Erythroblast (primary cell): ENCODE results near the gene ZNF230.

Source experiments
- DNase-seq, 2 experiments: peaks; one replicate each; lab custom pipeline; 2025; lab: John Stamatoyannopoulos, UW
- GATA1 ChIP-seq: IDR thresholded peaks from 2 replicates; pipeline ENCODE4 v1.6.1; 2011; ENCODE audit warnings: low read depth, mild to moderate bottlenecking, control low read depth, low read length, moderate library complexity
- POLR2A ChIP-seq: IDR thresholded peaks from 2 replicates; pipeline ENCODE4 v1.6.1; 2011; ENCODE audit warnings: mild to moderate bottlenecking, low read length

The ZNF230 gene

GRCh38 chr19:44002566-44003460 lies at the start of gene ZNF230:
TSS of gene ZNF230 (plus strand) at chr19:44002957. CDS start at chr19:44007079, 4,122 bp downstream.
- TF ChIP-seq POLR2A (peak; percentile 79), GATA1 (no peak)
- DNase-seq = peak; percentile 96 to 97

- DNase-seq = no peak
- TF ChIP-seq GATA1 (no peak), POLR2A (no peak)
Observed at GRCh38 chr19:43956827-43957226, 45.9 kb upstream of the ZNF230 start.

DNA sequence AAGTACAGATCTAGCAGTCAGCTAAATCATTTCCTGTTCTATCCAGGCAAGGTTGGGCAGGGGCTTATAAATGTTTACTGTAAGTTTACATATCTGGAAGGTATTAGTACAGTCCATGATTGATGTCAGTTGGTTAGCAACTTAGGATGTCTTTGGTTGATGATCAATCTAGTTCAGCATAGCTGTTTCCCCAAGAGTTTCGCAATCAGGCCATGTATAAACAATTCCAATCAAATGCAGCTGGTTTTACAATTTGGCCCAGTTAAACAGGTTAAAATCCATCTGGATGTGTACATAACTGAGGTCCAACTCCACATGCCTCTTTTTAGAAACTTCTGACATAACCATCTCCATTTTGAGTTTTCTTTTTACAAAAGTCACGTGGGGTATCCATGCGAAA lies 44.9 kb upstream of the ZNF230 start:
- DNase-seq = no peak
- TF ChIP-seq POLR2A (no peak), GATA1 (no peak)

DNA sequence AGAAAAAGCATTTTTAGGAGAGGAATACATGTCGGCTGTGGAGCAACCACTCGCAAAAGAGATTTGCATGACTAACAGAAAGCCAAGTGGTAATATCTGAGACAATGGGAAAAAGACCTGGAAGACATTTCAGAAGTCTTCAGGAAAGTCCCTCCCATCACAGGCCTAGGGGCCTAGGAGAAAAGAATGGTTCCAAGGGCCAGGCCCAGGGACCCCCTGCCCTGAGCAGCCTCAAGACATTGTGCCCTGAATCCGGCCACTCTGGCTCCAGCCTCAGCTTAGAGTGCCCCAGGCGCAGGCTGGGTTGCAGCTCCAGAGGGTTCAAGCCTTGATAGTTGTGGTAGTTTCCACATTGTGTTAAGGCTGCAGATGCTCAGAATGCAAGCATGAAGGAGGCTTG lies 42.3 kb upstream of the ZNF230 start:
- TF ChIP-seq GATA1 (no peak), POLR2A (no peak)
- no peak for DNase-seq

DNA sequence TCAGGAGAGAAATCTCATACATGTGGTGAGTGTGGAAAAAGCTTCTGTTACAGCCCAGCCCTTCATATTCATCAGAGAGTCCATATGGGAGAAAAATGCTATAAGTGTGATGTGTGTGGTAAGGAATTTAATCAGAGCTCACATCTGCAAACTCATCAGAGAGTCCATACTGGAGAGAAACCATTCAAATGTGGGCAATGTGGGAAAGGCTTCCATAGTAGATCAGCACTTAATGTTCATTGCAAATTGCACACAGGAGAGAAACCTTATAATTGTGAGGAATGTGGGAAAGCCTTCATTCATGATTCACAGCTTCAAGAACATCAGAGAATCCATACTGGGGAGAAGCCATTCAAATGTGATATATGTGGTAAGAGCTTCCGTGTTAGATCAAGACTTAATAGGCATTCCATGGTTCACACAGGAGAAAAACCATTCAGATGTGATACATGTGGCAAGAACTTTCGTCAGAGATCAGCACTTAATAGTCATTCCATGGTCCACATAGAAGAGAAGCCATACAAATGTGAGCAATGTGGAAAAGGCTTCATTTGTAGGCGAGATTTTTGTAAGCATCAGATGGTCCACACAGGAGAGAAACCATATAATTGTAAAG lies 36.6 kb upstream of the ZNF230 start:
- no peak for TF ChIP-seq POLR2A
- TF ChIP-seq GATA1 = no peak
- peak in 1 of 2 experiments; percentile 23 for DNase-seq

GRCh38 chr19:43976732-43977131 lies 26.0 kb upstream of the ZNF230 start:
- DNase-seq = no peak
- TF ChIP-seq POLR2A (no peak), GATA1 (no peak)

DNA sequence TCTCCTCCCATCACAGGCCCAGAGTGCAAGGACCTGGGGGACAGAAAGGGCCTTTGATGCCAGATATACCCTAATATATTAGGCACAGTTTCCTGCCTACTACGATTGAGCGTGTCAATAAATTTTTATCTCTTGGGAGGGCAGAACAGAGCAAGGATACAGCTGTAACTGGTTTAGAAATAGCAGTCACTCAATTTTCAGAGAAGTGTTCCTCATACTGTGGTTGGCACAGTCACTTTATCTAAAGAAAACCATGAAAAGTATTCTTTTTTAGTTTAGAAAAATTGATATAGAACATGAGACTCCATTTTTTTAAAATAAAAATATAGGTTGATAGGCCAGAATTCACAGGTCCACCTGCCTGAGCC lies 19.2 kb upstream of the ZNF230 start:
- TF ChIP-seq GATA1 = no peak
- TF ChIP-seq POLR2A = no peak
- DNase-seq = no peak

DNA sequence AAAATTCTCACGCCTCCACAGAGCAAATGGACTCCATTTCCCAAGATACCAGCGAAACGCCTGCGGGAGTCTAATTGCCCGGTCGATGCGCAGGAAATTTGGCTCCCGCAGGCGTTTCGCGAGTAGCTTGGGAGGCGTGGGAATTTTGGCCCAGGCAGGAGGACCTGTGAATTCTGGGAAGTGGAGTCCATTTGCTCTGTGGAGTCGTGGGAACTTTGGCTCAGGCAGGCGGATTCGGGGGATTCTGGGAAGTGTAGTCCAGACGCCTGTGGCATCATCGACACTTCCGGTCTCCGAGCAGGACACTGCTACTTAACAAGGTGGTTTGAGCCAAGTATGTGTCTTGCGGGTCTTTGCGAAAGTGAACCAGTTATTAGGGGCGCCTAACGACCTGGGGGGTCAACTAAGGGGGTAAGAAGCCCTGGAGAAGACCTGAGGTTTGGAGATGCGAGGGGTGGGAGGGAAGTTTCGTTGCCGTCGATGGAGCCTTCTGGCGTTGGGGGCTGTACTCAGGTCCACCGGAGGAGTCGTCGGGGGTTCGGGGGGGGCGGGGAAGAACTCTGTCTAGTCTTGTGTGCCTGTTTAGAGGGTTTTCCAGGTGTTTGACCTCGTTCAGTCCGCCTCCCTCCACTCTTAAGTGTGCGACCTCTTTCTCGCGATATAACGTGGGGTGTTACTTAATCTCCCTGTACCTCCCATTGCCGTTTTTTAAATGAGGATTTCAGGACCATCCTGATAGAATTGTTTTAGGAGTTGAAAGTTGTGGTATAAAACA lies 18.7 kb upstream of the ZNF230 start, which contains the start of gene ZNF155:
ZNF155 (plus strand) TSS at position 277 of the 775 bp plus-strand sequence. CDS start 4,356 bp downstream, outside the sequence.
- TF ChIP-seq GATA1 (no peak), POLR2A (peak; percentile 43)
- peak; percentile 86 to 90 for DNase-seq

GRCh38 chr19:43984687-43985000 lies 18.1 kb upstream of the ZNF230 start:
- no peak for DNase-seq
- TF ChIP-seq GATA1 (no peak), POLR2A (no peak)

- TF ChIP-seq GATA1 (no peak), POLR2A (no peak)
- DNase-seq = no peak
Observed at GRCh38 chr19:43997631-43998290, 5.0 kb upstream of the ZNF230 start.

GRCh38 chr19:44002212-44002565 lies 568 bp upstream of the ZNF230 start:
- DNase-seq = peak in 1 of 2 experiments; percentile 46
- no peak for TF ChIP-seq POLR2A
- TF ChIP-seq GATA1 = no peak

GRCh38 chr19:44003461-44004009 lies 778 bp downstream of the ZNF230 start:
- TF ChIP-seq GATA1 (no peak), POLR2A (no peak)
- DNase-seq = peak; percentile 49 to 61

DNA sequence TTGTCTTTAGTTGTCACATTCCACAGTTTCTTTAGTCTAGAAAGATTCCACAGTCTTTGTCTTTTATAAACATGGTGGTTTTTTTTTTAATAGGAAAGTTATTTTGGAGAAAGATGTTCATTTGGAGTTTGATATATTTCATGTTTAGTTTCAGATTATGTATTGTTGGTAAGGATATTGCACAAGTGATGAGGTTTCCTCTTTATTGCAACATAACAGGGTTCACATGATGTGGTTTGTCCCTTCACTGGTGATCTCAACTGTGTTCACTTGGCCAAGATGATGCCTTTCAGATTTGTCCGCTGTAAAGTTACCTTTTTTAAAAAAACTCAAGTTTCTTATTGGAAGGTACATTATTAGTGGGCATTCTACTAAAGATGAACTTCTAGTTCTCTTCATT lies 3.2 kb downstream of the ZNF230 start:
- no peak for TF ChIP-seq POLR2A
- DNase-seq = no peak

- no peak for DNase-seq
- TF ChIP-seq GATA1 (no peak), POLR2A (no peak)
Observed at GRCh38 chr19:44007473-44007872, 4.7 kb downstream of the ZNF230 start.
